OCI-LY7 (cell line): ENCODE results near the gene NUP160. TPM values are rescaled to one million over a fixed set of nuclear protein-coding genes. Genes with fewer than 3 reads are reported as not detected.

Source experiments
- BruUV-seq: library from RNA; stranded (reverse); fragments of 400-500 nt; replicated peaks from 2 replicates; lab custom pipeline; 2021; lab: Mats Ljungman, UMichigan
- CTCF ChIA-PET: fragments of 300-600 bp; sonication (Branson Sonifier 250); formaldehyde crosslinking; loops from one replicate; lab custom pipeline; 2022; ENCODE audit warnings: antibody characterized with exemption; ENCODE audit not compliant: unreplicated experiment; lab: Charles Lee
- POLR2A ChIA-PET: fragments of 300-600 bp; sonication (Branson Sonifier 250); formaldehyde crosslinking; loops from one replicate; lab custom pipeline; 2022; ENCODE audit warnings: antibody characterized with exemption; lab: Charles Lee
- DNase-seq: peaks from one replicate; pipeline ENCODE4 v3.0.0-alpha.2; 2015; ENCODE audit warnings: low spot score
- H2AFZ ChIP-seq: fragments of 200-600 bp; sonication (generic), shearing (Covaris generic); 2 replicates; pipeline ENCODE4 v1.6.1; 2014; ENCODE audit warnings: mild to moderate bottlenecking, antibody characterized with exemption, low read length, moderate library complexity
- H3K27ac ChIP-seq: fragments of 200-600 bp; sonication (generic); 2 replicates; pipeline ENCODE4 v1.5.1; 2014; ENCODE audit warnings: mixed run types, low read depth, mild to moderate bottlenecking, moderate library complexity, low read length, inconsistent platforms; ENCODE audit not compliant: poor library complexity, severe bottlenecking
- H3K36me3 ChIP-seq: fragments of 200-600 bp; sonication (generic); 2 replicates; pipeline ENCODE4 v1.6.1; 2014; ENCODE audit warnings: mild to moderate bottlenecking, antibody characterized with exemption, low read length, moderate library complexity, mixed read lengths; ENCODE audit not compliant: insufficient read depth
- H3K4me1 ChIP-seq: fragments of 200-600 bp; sonication (generic); 2 replicates; pipeline ENCODE4 v1.5.1; 2014; ENCODE audit warnings: mild to moderate bottlenecking, low read length; ENCODE audit not compliant: insufficient read depth, poor library complexity, severe bottlenecking
- H3K4me2 ChIP-seq: fragments of 200-600 bp; sonication (generic); 2 replicates; pipeline ENCODE4 v1.6.1; 2014; ENCODE audit warnings: mild to moderate bottlenecking, low read length
- H3K4me3 ChIP-seq: fragments of 200-600 bp; sonication (generic); 2 replicates; pipeline ENCODE4 v1.5.1; 2014; ENCODE audit warnings: mild to moderate bottlenecking, low read depth, low read length; ENCODE audit not compliant: poor library complexity, severe bottlenecking
- H3K79me2 ChIP-seq: fragments of 200-600 bp; sonication (generic); 2 replicates; pipeline ENCODE4 v1.6.1; 2016; ENCODE audit warnings: low read depth, mild to moderate bottlenecking, low read length, moderate library complexity, mixed read lengths; ENCODE audit not compliant: insufficient read depth
- H3K9me2 ChIP-seq: fragments of 200-600 bp; sonication (generic); 2 replicates; pipeline ENCODE4 v1.6.1; 2016; ENCODE audit warnings: mild to moderate bottlenecking, low read length, mixed read lengths; ENCODE audit not compliant: insufficient read depth
- H3K9me3 ChIP-seq: fragments of 200-600 bp; sonication (generic); 2 replicates; pipeline ENCODE4 v1.6.1; 2014; ENCODE audit warnings: mild to moderate bottlenecking, mixed run types, low read length, mixed read lengths
- H4K20me1 ChIP-seq: fragments of 200-600 bp; sonication (generic); 2 replicates; pipeline ENCODE4 v1.6.1; 2014; ENCODE audit warnings: mild to moderate bottlenecking, antibody characterized with exemption, low read length, moderate library complexity, mixed read lengths; ENCODE audit not compliant: insufficient read depth
- CTCF ChIP-seq: fragments of 200-600 bp; sonication (generic); conservative IDR thresholded peaks from 2 replicates; pipeline ENCODE4 v1.5.1; 2014; ENCODE audit warnings: mild to moderate bottlenecking, antibody characterized with exemption, low read length, moderate library complexity, mixed read lengths
- EZH2phosphoT487 ChIP-seq: fragments of 200-600 bp; sonication (generic); IDR thresholded peaks from 2 replicates; pipeline ENCODE4 v1.6.1; 2018; ENCODE audit warnings: low read depth, borderline replicate concordance, mild to moderate bottlenecking, mixed run types, antibody characterized with exemption, low read length, moderate library complexity, mixed read lengths
- intact Hi-C: fragments of 100-400 bp; cut with micrococcal nuclease; formaldehyde crosslinking; loops from one replicate; pipeline ENCODE4 v1.10.0; 2022; ENCODE audit not compliant: unreplicated experiment
- small RNA-seq: library from RNA; depleted of rRNA; stranded (forward); fragments of <200 nt; gene quantifications from one replicate; pipeline ENCODE3, GENCODE V24; 2014
- total RNA-seq, 2 experiments: library from RNA; depleted of rRNA in 1 of 2; stranded (reverse); fragments of >200 nt in 1 of 2; shearing (Covaris generic) in 1 of 2; gene quantifications; 2 replicates each; pipeline ENCODE4 v1.2.3, GENCODE V29; 2014 to 2022

Gene NUP160
- total RNA-seq, 2 experiments from 2014 or later = 32.0 to 70.6 TPM

- Histone ChIP-seq H3K36me3 (peaks cover 98% of the 10 kb centered on the region), H3K9me3 (no peaks in the 10 kb centered on the region), H3K4me1 (no peaks in the 10 kb centered on the region), H3K4me2 (no peak overlapping the region), H3K4me3 (no peak overlapping the region), H3K27ac (no peak overlapping the region), H3K79me2 (peaks cover 6% of the 10 kb centered on the region; the same call in 1 of the 2 replicates), H2AFZ (no peak overlapping the region), H4K20me1 (no peaks in the 10 kb centered on the region; the same call in 1 of the 2 replicates), H3K9me2 (no peaks in the 10 kb centered on the region)
- BruUV-seq = no TSS peak
- ChIA-PET POLR2A (interaction anchor here (0.7 kb wide), 1 partner anchor 311 kb away, joined by 3 read pairs; no protein-coding TSS in a partner anchor), CTCF (no interaction called here)
- TF ChIP-seq EZH2phosphoT487 (no peak), CTCF (no peak)
- intact Hi-C loops = no loop called here
- no peak for DNase-seq
These were observed 116.7 kb downstream of the NUP160 start for GRCh38 chr11:47731475-47731874.

Small RNAs within 50 kb of the gene (small RNA-seq; reads per million reads assigned to genes)
- gene AC021443.1 = not detected
- not detected for gene RF00019
- not detected for gene RNA5SP340

Other genes with a start within 250 kb of the NUP160 start
- gene MTCH2, start 205.8 kb downstream of the NUP160 start, total RNA-seq (2014; rRNA removed; shearing (Covaris generic)) = 43.6 and 64.8 TPM in 2 replicates
- 112 and 119 TPM in 2 replicates for gene MTCH2, start 205.8 kb downstream of the NUP160 start, total RNA-seq (2022)
- 2.0 and 5.9 TPM in 2 replicates for gene AGBL2, start 133.0 kb downstream of the NUP160 start, total RNA-seq (2014; rRNA removed; shearing (Covaris generic))
- gene AGBL2, start 133.0 kb downstream of the NUP160 start, total RNA-seq (2022) = 5.5 and 8.4 TPM in 2 replicates
- gene FNBP4, start 81.0 kb downstream of the NUP160 start, total RNA-seq (2014; rRNA removed; shearing (Covaris generic)) = 103 and 123 TPM in 2 replicates
- gene FNBP4, start 81.0 kb downstream of the NUP160 start, total RNA-seq (2022) = 160 and 176 TPM in 2 replicates
- gene PTPRJ, start 132.2 kb upstream of the NUP160 start, total RNA-seq (2014; rRNA removed; shearing (Covaris generic)) = 4.5 and 5.4 TPM in 2 replicates
- 24.9 and 28.3 TPM in 2 replicates for gene PTPRJ, start 132.2 kb upstream of the NUP160 start, total RNA-seq (2022)